ENCODE measurements around the gene ING3.

DNA sequence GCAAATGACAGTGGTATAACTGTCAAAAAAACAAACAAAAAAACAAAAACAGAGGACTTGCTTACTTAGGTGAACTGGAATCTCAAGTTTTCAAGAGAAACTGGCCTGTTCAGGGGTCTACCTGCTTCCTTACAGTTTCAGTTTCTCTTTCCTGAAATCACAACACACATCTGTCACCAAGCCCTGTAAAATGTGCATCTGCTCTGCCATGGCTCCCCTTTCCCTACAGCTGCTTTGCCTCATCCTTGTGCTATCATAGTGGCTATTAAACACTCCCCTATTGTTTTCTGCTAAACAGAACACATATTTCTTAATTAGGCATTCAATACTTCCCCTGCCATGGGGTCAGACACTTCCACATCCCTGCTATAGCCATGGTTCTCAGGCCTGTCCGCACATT lies 75.6 kb downstream of the ING3 start:
- TF ChIP-seq, protein P1, sequence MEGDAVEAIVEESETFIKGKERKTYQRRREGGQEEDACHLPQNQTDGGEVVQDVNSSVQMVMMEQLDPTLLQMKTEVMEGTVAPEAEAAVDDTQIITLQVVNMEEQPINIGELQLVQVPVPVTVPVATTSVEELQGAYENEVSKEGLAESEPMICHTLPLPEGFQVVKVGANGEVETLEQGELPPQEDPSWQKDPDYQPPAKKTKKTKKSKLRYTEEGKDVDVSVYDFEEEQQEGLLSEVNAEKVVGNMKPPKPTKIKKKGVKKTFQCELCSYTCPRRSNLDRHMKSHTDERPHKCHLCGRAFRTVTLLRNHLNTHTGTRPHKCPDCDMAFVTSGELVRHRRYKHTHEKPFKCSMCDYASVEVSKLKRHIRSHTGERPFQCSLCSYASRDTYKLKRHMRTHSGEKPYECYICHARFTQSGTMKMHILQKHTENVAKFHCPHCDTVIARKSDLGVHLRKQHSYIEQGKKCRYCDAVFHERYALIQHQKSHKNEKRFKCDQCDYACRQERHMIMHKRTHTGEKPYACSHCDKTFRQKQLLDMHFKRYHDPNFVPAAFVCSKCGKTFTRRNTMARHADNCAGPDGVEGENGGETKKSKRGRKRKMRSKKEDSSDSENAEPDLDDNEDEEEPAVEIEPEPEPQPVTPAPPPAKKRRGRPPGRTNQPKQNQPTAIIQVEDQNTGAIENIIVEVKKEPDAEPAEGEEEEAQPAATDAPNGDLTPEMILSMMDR (tag by site-specific recombination; IDR thresholded peaks at IDR 0.05), result no peak
- TF ChIP-seq ZNF433 (tag by site-specific recombination; IDR thresholded peaks at IDR 0.05; ENCODE audit: low read depth), result no peak
- TF ChIP-seq ZNF140 (tag by site-specific recombination; IDR thresholded peaks at IDR 0.05), result no peak
